Stimulated activated CD8-positive, alpha-beta memory T cell treated with anti-CD3 and anti-CD28 coated beads, Interleukin-12 subunit alpha, Interleukin-12 subunit beta, amount 100 ng/mL, for 24 hours (primary cell): ENCODE results near the gene NPAS2.

Experiments used
- DNase-seq: peaks from one replicate; pipeline ENCODE4 v3.0.0-alpha.2; 2020; ENCODE audit errors: extremely low read depth

NPAS2 gene

GRCh38 chr2:100965596-100965995 is 145.7 kb downstream of the NPAS2 start:
- no peak for DNase-seq

DNA sequence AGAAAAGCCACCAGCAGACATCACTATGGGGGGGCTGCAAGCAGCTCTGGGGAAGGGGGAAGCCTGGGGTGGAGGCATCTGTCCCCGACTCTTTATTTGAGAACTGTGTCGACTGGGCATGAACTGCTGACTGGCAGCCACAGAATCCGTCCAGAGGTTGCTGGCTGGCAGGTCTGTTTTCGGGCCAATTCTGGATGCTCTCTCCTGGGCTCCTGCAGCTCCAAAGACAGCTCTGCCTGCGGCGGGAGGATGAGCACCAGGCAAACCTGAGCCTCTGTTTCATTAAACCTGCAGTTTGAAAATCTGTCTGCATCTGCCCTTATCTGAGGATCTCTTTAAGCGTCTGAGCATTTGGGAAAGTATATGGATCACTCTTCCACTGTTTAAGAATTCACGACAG is 147.8 kb downstream of the NPAS2 start:
- no peak for DNase-seq

DNA sequence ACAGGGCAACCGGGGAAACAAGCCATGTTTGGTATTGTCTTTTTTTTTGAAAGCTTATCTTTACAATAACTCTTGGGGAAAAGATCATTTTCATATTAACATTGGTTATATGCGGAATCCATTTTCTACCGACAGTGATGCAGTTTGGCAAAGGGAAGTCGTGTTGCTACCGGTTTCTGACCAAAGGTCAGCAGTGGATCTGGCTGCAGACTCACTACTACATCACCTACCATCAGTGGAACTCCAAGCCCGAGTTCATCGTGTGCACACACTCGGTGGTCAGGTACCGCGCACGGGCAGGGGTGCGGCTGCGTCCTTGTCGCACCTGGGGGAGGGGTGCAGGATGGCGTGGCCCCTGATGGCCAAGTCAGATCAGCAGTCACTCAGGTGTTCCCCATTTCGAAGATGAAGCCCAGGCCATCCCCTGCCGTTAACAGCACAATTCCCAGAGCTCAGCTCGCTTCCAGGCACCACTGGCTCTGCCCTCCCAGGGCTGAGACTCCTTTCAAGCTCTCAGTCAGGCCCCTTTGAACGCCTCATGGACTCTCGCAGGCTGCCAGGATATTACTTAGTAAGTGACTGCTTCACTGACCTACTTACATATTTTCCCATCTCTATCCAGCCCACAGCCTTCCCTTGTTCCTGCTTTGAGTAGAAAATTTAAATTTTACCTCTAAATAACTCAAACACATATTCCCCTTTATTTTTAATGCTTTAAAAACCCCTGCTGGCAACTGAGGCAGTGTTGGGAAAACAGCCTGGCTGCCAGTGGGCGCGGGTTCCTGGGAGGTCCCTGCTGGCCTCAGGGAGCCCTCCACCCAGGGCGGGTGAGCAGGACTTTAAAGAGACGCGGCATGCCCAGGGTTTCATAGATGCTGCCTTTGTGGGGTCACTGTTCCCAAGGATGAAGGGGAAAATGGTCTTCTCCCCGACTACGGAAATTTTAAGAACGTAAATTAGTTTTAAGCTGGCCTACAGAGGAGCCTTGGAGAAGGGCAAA is 148.5 kb downstream of the NPAS2 start:
- DNase-seq: no peak

GRCh38 chr2:100969998-100970397 is 150.1 kb downstream of the NPAS2 start:
- DNase-seq: no peak

GRCh38 chr2:100971221-100971620 is 151.3 kb downstream of the NPAS2 start:
- DNase-seq: no peak

- no peak for DNase-seq
Observed at GRCh38 chr2:100972452-100972851, 152.5 kb downstream of the NPAS2 start.

DNA sequence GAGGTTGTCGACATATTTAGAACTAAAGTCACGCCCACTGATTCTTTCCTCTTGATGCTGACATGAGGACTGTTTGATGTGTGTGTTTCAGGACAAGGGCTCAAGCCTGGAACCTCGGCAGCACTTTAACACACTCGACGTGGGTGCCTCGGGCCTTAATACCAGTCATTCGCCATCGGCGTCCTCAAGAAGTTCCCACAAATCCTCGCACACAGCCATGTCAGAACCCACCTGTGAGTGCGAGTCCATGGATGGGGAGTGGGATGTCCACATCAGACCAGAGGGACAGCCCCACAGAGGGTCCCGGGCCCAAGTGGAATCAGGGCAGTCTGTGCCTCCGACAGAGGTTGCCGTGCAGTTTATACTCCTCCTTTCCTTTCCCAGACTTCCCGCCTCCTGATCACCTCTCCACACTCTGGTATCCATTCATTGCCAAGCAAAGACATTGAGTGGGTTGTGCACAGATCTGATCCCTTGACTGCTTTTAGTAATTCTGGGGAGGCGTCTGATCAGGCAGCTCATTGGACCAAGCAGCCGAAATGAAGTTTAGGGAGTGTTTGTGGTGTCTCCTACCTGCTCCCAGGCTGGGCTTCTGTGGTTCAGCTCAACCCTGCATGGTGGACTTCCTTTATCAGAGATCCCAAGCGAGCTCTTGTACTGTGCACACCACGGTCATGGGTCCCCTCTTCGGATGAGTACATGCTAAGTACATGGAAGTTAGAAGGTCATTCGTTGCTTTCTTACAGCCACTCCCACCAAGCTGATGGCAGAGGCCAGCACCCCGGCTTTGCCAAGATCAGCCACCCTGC is 155.0 kb downstream of the NPAS2 start:
- DNase-seq: no peak

DNA sequence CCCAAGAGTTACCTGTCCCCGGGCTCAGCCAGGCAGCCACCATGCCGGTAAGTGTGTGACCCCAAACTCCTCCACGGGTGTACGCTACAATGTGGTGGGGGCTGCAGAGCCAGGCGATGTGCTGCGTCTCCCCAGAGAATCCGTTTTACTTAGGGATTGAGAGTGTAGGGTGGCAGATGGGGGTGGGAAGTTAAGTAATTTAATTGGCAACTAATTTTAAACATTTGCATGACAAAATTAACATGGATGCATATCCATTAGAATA is 155.5 kb downstream of the NPAS2 start:
- DNase-seq: no peak

- no peak for DNase-seq
Observed at GRCh38 chr2:100976061-100976460, 156.1 kb downstream of the NPAS2 start.

DNA sequence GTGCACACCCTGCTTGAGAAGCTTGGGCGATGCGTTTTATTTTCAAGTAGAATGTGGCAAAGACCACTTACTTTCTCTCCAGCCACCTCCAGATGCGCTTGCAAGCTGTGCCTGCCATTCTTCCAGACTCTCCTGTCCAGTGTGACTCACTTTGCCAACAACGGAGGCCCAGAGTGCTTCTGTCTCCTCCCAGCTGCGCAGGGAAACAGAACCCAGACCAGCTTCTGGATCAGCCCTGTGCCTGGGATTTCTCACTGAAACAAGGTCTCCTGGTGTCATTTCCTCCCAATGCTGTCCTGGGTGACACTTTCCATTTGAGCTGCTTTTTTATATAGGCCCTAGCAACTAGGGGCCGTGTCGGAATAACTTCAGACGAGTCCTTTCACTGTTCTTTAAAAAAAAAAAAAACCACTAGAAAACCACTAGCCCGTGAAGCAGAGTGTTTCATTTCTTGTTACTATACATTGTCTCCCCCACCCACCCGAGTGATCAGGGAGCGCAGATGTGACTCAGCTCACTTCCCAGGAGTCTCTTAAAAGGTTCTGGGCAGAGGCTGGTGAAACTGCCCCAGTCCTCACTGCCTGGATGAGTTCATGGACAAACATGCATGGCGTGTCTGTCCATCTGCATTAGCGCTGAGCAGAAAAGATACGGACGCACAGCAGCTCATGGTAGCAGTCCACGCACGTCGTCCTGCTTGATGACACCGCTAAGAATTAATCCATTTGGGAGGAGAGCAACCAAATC is 156.9 kb downstream of the NPAS2 start:
- no peak for DNase-seq

GRCh38 chr2:100977511-100977910 is 157.6 kb downstream of the NPAS2 start:
- no peak for DNase-seq

DNA sequence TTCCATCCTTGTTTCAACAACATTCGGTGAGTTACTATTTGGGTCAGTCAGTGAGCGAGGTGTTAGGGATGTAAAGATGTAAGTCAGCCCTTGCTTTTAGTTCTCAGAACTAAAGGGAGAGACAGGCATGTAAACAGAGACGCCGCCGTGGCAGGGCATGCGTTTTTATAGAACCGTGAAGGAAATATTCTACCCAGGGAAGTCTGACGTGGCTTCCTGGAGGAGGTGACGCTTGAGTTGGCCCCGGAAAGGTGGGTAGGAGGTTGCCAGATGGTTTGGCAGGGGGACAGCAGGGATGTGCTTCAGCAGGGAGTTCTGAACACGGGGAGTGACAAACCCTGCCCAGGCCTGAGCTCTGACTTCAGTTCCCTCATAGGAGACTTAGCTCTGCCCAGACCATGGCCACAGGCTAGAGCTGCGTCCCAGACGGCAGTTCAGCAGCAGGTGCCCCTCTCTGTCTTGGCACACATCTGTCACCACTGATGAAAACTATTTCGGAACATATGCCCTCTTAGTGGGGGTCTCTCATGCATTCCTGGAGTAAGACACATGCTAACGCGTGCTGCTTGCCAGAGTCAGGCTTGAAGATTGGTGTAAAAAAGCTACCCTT is 158.7 kb downstream of the NPAS2 start:
- DNase-seq: no peak

DNA sequence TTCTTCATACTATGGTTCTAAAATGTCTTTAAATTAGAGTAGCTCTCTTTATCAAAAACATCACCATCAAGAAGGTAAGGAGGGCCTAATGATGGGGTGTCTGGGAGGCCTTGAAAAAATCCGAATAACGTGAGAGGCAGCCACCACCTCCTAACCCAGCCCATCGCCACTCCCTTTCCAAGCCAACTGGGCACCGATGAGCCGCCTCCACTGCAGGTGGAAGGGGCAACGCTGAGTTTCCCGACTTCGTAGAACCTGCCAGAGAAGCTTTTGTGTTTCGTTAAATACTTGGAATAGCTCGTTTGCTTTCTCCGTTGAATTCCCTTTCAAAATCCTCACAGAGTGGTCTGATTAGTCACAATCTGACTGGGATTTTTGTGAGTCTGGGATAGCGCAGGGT is 160.1 kb downstream of the NPAS2 start:
- DNase-seq: no peak

GRCh38 chr2:100981011-100981410 is 161.1 kb downstream of the NPAS2 start:
- no peak for DNase-seq

GRCh38 chr2:100982431-100982861 is 162.5 kb downstream of the NPAS2 start:
- no peak for DNase-seq

GRCh38 chr2:100983201-100983600 is 163.3 kb downstream of the NPAS2 start:
- DNase-seq: no peak

- DNase-seq: no peak
Observed at GRCh38 chr2:100983684-100984310, 163.9 kb downstream of the NPAS2 start.

DNA sequence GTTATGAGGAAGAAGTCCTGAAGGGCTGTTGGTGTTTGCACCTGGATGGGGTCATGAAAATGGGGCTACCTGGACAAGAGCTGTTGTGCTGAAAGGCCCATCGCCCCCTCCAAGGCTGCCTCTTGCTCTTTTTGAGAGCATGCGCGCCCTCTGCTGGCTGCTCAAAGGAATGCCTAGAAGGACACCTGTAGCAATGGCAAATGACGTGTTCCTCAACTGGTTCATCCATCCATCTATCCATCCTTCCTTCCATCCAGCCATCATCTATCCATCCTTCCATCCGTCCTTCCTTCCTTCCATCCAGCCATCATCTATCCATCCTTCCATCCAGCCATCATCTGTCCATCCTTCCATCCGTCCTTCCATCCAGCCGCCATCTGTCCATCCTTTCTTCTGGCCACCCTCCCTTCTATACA is 165.0 kb downstream of the NPAS2 start:
- DNase-seq: no peak

DNA sequence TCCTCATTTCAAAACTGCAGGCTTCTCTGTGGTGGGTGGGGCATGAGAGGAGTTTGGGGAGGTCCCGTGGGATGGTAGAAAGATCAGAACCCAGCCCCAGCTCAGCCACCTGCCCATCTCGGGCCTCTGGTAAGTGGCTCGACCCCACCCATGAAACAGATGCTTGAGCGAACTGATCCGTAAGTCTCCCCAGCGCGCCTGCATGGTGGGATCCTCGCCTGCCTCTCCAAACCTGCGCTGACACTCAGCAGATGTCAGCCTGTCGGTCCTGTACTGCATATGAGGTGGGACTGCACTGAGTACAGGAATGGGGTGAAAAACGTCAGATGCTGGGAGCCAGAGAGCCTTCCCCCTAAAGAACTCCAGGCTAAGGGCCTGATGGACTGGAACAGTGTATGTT is 166.2 kb downstream of the NPAS2 start:
- no peak for DNase-seq

GRCh38 chr2:100987536-100987935 is 167.6 kb downstream of the NPAS2 start:
- DNase-seq: no peak

DNA sequence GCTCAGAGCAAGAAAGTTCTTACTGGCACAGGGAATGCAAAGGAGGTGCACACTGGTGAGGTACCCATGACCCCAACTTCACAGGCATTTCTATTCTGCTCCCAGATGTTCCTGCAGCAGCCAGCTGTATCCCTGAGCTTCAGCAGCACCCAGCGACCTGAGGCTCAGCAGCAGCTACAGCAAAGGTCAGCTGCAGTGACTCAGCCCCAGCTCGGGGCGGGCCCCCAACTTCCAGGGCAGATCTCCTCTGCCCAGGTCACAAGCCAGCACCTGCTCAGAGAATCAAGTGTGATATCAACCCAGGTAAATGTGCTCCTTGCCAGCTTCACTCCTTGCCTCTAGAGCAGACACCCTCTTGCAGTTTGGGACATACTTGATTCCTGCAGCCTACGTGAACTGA is 168.0 kb downstream of the NPAS2 start:
- DNase-seq: no peak
